ENCODE data around the gene GPATCH1.

Gene GPATCH1

GRCh38 chr19:33146209-33146608 is 65.2 kb downstream of the GPATCH1 start:
- no peaks in the 10 kb centered on the region for H3K27me3 ChIP-seq (ENCODE audit: control insufficient read depth, low read length)
- no peak overlapping the region for H3K4me3 ChIP-seq (ENCODE audit: low read length)
- H3K27ac ChIP-seq (ENCODE audit: low read depth, low read length), result no peak overlapping the region
- H3K79me2 ChIP-seq (ENCODE audit: control insufficient read depth, low read length), result no peaks in the 10 kb centered on the region
- no peaks in the 10 kb centered on the region for H3K9me2 ChIP-seq (replicated peaks; ENCODE audit: control insufficient read depth, low read length)
- no peaks in the 10 kb centered on the region for H3F3A ChIP-seq (ENCODE audit: control insufficient read depth, insufficient read depth)
- no peak overlapping the region for H3K4me2 ChIP-seq (ENCODE audit: low read length)
- no peaks in the 10 kb centered on the region for H3K9me3 ChIP-seq (ENCODE audit: control insufficient read depth, insufficient read depth, low read length)
- TF ChIP-seq CTCF (IDR thresholded peaks at IDR 0.05; ENCODE audit: low read depth, low read length, poor library complexity, severe bottlenecking) (no peak), EZH2phosphoT487 (IDR thresholded peaks at IDR 0.05; ENCODE audit: borderline replicate concordance, low read length) (no peak)
- H3K36me3 ChIP-seq (ENCODE audit: control insufficient read depth, low read length), result no peaks in the 10 kb centered on the region
- no peaks in the 10 kb centered on the region for H3K4me1 ChIP-seq (ENCODE audit: control insufficient read depth, low read length)
- H4K20me1 ChIP-seq (ENCODE audit: control insufficient read depth, insufficient read depth, low read depth, low read length), result no peaks in the 10 kb centered on the region

DNA sequence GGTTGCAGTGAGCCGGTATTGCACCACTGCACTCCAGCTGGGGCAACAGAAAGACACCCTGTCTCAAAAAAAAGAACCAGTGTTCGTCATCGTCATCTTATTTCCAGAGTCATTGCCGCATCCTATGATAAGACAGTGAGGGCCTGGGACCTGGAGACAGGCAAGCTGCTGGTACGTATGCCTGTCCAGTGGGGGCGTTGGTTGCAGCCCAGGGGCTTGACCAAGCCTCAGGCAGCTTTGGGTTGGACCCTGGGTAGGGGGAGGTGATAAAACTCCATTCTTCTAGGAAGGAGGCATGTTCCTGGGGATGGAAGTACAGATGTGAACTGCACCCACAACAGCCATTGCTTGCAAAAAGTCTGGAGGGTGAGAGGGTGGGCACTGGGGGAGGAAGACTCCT is 66.6 kb downstream of the GPATCH1 start:
- Histone ChIP-seq H3K36me3 (ENCODE audit: control insufficient read depth, low read length) (no peaks in the 10 kb centered on the region), H3K27ac (ENCODE audit: low read depth, low read length) (no peak overlapping the region), H3K4me1 (ENCODE audit: control insufficient read depth, low read length) (no peaks in the 10 kb centered on the region), H3K27me3 (ENCODE audit: control insufficient read depth, low read length) (no peaks in the 10 kb centered on the region), H3K79me2 (ENCODE audit: control insufficient read depth, low read length) (no peaks in the 10 kb centered on the region), H3F3A (ENCODE audit: control insufficient read depth, insufficient read depth) (no peaks in the 10 kb centered on the region), H4K20me1 (ENCODE audit: control insufficient read depth, insufficient read depth, low read depth, low read length) (no peaks in the 10 kb centered on the region), H3K9me2 (replicated peaks; ENCODE audit: control insufficient read depth, low read length) (no peaks in the 10 kb centered on the region), H3K9me3 (ENCODE audit: control insufficient read depth, insufficient read depth, low read length) (no peaks in the 10 kb centered on the region), H3K4me3 (ENCODE audit: low read length) (no peak overlapping the region), H3K4me2 (ENCODE audit: low read length) (no peak overlapping the region)
- TF ChIP-seq CTCF (IDR thresholded peaks at IDR 0.05; ENCODE audit: low read depth, low read length, poor library complexity, severe bottlenecking) (no peak), EZH2phosphoT487 (IDR thresholded peaks at IDR 0.05; ENCODE audit: borderline replicate concordance, low read length) (no peak)

DNA sequence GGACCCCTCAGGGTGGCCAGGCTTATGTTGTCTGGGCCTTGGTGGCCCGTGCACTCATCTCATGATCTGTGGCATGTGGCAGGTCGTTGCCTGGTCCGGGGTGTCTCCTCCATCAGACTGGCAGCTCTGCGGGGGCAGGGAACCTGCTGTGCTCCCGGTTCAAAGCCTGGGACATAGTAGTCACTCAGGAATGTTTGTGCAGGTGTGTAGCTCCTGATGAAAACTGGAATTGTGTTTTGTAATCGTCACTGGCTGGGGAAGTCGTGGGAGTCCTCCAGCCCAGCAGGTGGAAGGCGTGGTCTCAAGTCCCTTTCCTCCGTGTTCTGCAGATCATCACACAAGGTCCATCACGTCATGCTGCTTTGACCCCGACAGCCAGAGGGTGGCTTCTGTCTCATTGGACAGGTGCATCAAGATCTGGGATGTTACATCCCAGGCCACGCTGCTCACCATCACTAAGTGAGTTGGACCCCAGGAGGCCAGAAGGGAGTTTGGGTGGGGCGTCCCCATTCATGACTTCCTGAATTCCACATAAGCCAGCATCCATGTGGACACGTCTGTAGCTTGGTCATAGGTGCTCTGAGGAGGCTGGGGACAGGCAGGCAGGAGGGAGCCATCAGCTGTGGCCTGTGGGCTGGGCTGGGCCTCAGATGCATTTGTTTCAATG is 70.0 kb downstream of the GPATCH1 start:
- Histone ChIP-seq H3F3A (ENCODE audit: control insufficient read depth, insufficient read depth) (no peaks in the 10 kb centered on the region), H3K36me3 (ENCODE audit: control insufficient read depth, low read length) (no peaks in the 10 kb centered on the region), H3K4me2 (ENCODE audit: low read length) (no peak overlapping the region), H3K4me3 (ENCODE audit: low read length) (no peak overlapping the region), H3K9me3 (ENCODE audit: control insufficient read depth, insufficient read depth, low read length) (no peaks in the 10 kb centered on the region), H3K27ac (ENCODE audit: low read depth, low read length) (no peak overlapping the region), H3K4me1 (ENCODE audit: control insufficient read depth, low read length) (no peaks in the 10 kb centered on the region), H4K20me1 (ENCODE audit: control insufficient read depth, insufficient read depth, low read depth, low read length) (no peaks in the 10 kb centered on the region), H3K27me3 (ENCODE audit: control insufficient read depth, low read length) (no peaks in the 10 kb centered on the region), H3K9me2 (replicated peaks; ENCODE audit: control insufficient read depth, low read length) (no peaks in the 10 kb centered on the region), H3K79me2 (ENCODE audit: control insufficient read depth, low read length) (no peaks in the 10 kb centered on the region)
- no peak for TF ChIP-seq CTCF (IDR thresholded peaks at IDR 0.05; ENCODE audit: low read depth, low read length, poor library complexity, severe bottlenecking)
- TF ChIP-seq EZH2phosphoT487 (IDR thresholded peaks at IDR 0.05; ENCODE audit: borderline replicate concordance, low read length), result no peak
